Measurements from ENCODE around the gene KLK10.

KLK10 gene

DNA sequence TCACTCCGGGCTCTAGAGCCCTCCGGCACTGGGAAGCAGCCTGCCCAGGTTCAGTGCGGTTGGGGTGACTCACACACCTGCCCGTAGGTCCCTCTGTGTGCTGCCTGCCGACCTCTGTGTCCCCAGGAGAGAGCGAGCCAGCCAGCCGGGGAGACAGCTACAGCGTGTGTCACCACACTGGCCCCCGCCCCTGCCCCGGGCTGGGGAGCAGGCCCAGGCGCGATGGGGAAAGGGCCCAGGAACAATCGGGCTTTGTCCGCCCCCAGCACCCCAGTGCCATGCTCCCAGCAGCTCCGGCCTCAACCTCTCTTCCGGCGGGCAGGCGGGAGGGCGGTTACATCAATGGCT lies 50.1 kb downstream of the KLK10 start, which contains the start of gene KLK6:
TSS of gene KLK6 (minus strand) at position 179 of the 348 bp plus-strand sequence. CDS start 1,487 bp downstream, outside the sequence.
- TF ChIP-seq EZH2 (IDR thresholded peaks at IDR 0.05; ENCODE audit: borderline replicate concordance, low read length): no peak
- TF ChIP-seq, protein P1, sequence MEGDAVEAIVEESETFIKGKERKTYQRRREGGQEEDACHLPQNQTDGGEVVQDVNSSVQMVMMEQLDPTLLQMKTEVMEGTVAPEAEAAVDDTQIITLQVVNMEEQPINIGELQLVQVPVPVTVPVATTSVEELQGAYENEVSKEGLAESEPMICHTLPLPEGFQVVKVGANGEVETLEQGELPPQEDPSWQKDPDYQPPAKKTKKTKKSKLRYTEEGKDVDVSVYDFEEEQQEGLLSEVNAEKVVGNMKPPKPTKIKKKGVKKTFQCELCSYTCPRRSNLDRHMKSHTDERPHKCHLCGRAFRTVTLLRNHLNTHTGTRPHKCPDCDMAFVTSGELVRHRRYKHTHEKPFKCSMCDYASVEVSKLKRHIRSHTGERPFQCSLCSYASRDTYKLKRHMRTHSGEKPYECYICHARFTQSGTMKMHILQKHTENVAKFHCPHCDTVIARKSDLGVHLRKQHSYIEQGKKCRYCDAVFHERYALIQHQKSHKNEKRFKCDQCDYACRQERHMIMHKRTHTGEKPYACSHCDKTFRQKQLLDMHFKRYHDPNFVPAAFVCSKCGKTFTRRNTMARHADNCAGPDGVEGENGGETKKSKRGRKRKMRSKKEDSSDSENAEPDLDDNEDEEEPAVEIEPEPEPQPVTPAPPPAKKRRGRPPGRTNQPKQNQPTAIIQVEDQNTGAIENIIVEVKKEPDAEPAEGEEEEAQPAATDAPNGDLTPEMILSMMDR (IDR thresholded peaks at IDR 0.05; ENCODE audit: low read length): no peak
- no peak within 1 kb of the TSS for H2AFZ ChIP-seq (ENCODE audit: low read length)

DNA sequence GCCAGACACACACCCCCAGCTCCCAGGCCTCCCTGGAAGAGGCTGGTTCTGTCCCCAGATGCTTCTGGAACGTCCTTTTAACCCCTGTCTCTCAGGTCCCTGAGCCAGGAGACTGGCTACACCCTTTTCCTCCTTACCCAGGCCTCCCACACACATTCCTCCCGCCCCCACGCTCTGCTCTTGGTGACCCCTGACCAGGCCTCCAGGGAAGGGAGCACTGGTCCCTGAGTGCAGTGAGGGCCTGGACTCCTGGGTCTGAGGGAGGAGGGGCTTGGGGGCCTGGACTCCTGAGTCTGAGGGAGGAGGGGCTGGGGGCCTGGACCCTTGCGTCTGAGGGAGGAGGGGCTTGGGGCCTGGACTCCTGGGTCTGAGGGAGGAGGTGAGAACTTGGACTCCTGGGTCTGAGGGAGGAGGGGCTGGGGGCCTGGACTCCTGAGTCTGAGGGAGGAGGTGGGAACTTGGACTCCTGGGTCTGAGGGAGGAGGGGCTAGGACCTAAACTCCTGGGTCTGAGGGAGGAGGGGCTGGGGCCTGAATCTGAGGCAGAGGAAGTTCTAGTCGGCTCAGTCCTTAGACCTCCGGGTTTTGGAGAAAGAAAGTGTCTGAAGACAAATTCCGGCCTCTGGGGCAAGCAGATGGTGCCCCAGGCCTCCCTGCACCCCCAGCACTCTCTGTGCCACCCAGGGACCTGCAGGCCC lies 50.6 kb downstream of the KLK10 start:
- Histone ChIP-seq H3K27ac (ENCODE audit: low read depth, low read length, poor library complexity, severe bottlenecking) (no peak overlapping the region), H3K9ac (ENCODE audit: low read length) (no peak overlapping the region), H4K20me1 (ENCODE audit: insufficient read depth, low read length) (no peaks in the 10 kb centered on the region), H3K36me3 (ENCODE audit: insufficient read depth, low read length) (no peaks in the 10 kb centered on the region), H3K27me3 (ENCODE audit: insufficient read depth, low read length) (no peaks in the 10 kb centered on the region), H3K4me1 (ENCODE audit: insufficient read depth, low read length, severe bottlenecking) (no peaks in the 10 kb centered on the region), H3F3A (ENCODE audit: insufficient read depth, low read length) (no peaks in the 10 kb centered on the region), H3K4me2 (ENCODE audit: low read length) (no peak overlapping the region), H3K4me3 (ENCODE audit: low read depth, low read length, poor library complexity, severe bottlenecking) (no peak overlapping the region), H2AFZ (ENCODE audit: low read length) (no peak overlapping the region), H3K79me2 (ENCODE audit: insufficient read depth, low read length) (no peaks in the 10 kb centered on the region), H3K9me2 (ENCODE audit: low read depth, low read length) (no peaks in the 10 kb centered on the region), H3K9me3 (ENCODE audit: low read length) (no peaks in the 10 kb centered on the region)
- TF ChIP-seq EZH2 (IDR thresholded peaks at IDR 0.05; ENCODE audit: borderline replicate concordance, low read length): no peak
- TF ChIP-seq, protein P1 (IDR thresholded peaks at IDR 0.05; ENCODE audit: low read length): no peak

More for the DNA sequence above, 50.1 kb downstream of the KLK10 start, which contains the start of gene KLK6:
- Histone ChIP-seq H3K27me3 (ENCODE audit: insufficient read depth, low read length) (no peaks in the 10 kb centered on the region), H3K36me3 (ENCODE audit: insufficient read depth, low read length) (no peaks in the 10 kb centered on the region), H3K9me2 (ENCODE audit: low read depth, low read length) (no peaks in the 10 kb centered on the region), H3K4me2 (ENCODE audit: low read length) (no peak within 1 kb of the TSS), H3K9me3 (ENCODE audit: low read length) (no peaks in the 10 kb centered on the region), H3K4me1 (ENCODE audit: insufficient read depth, low read length, severe bottlenecking) (no peaks in the 10 kb centered on the region), H3K4me3 (ENCODE audit: low read depth, low read length, poor library complexity, severe bottlenecking) (no peak within 1 kb of the TSS), H3K79me2 (ENCODE audit: insufficient read depth, low read length) (no peaks in the 10 kb centered on the region), H3F3A (ENCODE audit: insufficient read depth, low read length) (no peaks in the 10 kb centered on the region), H3K9ac (ENCODE audit: low read length) (no peak within 1 kb of the TSS), H3K27ac (ENCODE audit: low read depth, low read length, poor library complexity, severe bottlenecking) (no peak within 1 kb of the TSS), H4K20me1 (ENCODE audit: insufficient read depth, low read length) (no peaks in the 10 kb centered on the region)

DNA sequence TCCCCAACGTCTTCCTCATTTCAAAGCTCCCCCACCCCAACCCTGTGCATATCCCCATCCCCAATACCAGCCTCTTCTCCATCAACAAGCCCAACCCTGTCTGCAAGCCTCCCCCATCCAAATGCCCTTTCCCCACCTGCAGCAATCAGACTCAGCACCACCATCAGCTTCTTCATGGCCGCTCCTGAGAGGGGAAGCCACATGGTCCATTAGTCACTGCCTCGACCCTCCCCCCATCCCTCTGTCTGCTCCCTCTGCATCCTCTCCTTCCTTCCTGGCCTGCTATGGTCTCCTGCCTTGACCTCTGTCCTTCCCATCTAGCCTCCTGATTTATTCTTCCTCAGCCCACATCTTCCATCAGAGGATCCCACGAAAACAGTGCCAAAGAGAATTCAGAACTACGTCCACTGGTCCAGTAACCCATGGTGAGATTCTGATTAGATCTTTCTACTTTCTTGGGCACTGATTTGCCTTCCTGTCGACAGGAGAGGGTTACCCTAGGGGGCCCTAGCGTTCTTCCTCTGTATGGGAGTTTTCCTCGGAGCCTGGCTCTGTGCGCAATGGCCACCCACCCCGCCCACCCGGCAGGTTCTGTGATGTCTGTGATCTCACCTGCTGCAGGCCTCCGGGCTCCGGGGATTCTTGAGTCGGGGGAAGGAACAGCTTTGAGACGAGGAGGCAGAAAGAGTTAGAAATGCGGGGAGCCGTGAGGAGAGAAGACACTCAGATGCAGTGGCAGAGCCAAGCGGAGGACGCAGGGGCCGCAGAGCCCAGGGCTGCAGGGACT lies 51.4 kb downstream of the KLK10 start:
- Histone ChIP-seq H3K4me3 (ENCODE audit: low read depth, low read length, poor library complexity, severe bottlenecking) (no peak overlapping the region), H3K27me3 (ENCODE audit: insufficient read depth, low read length) (no peaks in the 10 kb centered on the region), H3K79me2 (ENCODE audit: insufficient read depth, low read length) (no peaks in the 10 kb centered on the region), H3K9me3 (ENCODE audit: low read length) (no peaks in the 10 kb centered on the region), H3K4me1 (ENCODE audit: insufficient read depth, low read length, severe bottlenecking) (no peaks in the 10 kb centered on the region), H3F3A (ENCODE audit: insufficient read depth, low read length) (no peaks in the 10 kb centered on the region), H4K20me1 (ENCODE audit: insufficient read depth, low read length) (no peaks in the 10 kb centered on the region), H3K9me2 (ENCODE audit: low read depth, low read length) (no peaks in the 10 kb centered on the region), H3K9ac (ENCODE audit: low read length) (no peak overlapping the region), H3K27ac (ENCODE audit: low read depth, low read length, poor library complexity, severe bottlenecking) (no peak overlapping the region), H2AFZ (ENCODE audit: low read length) (no peak overlapping the region), H3K4me2 (ENCODE audit: low read length) (no peak overlapping the region), H3K36me3 (ENCODE audit: insufficient read depth, low read length) (no peaks in the 10 kb centered on the region)
- TF ChIP-seq EZH2 (IDR thresholded peaks at IDR 0.05; ENCODE audit: borderline replicate concordance, low read length): no peak
- TF ChIP-seq, protein P1 (IDR thresholded peaks at IDR 0.05; ENCODE audit: low read length): no peak
